Measurements from ENCODE around the gene GRAP2.
A peak's percentile ranks its signal among the peaks of the same experiment; 100 is the strongest.

GRAP2 gene

GRCh38 chr22:39997421-39997820 lies 96.5 kb downstream of the GRAP2 start:
- DNase-seq: no peak

GRCh38 chr22:39997939-39998726 lies 97.2 kb downstream of the GRAP2 start:
- no peak for DNase-seq

GRCh38 chr22:39999144-39999757 lies 98.4 kb downstream of the GRAP2 start:
- DNase-seq: no peak

GRCh38 chr22:40000171-40000570 lies 99.3 kb downstream of the GRAP2 start:
- no peak for DNase-seq

- no peak for DNase-seq
These were observed 100.2 kb downstream of the GRAP2 start for GRCh38 chr22:40001106-40001505.

GRCh38 chr22:40001800-40002577 lies 101.1 kb downstream of the GRAP2 start:
- no peak for DNase-seq

- no peak for DNase-seq
These were observed 102.2 kb downstream of the GRAP2 start for GRCh38 chr22:40002935-40003715.

GRCh38 chr22:40004836-40005235 lies 104.0 kb downstream of the GRAP2 start:
- DNase-seq: no peak

GRCh38 chr22:40006641-40007040 lies 105.8 kb downstream of the GRAP2 start:
- no peak for DNase-seq

GRCh38 chr22:40007853-40008710 lies 107.2 kb downstream of the GRAP2 start:
- no peak for DNase-seq

- DNase-seq: no peak
These were observed 107.9 kb downstream of the GRAP2 start for GRCh38 chr22:40008726-40009291.

- DNase-seq: no peak
These were observed 108.4 kb downstream of the GRAP2 start for GRCh38 chr22:40009292-40009774.

- peak; percentile 16 for DNase-seq
These were observed 109.2 kb downstream of the GRAP2 start for GRCh38 chr22:40009951-40010671.

GRCh38 chr22:40010746-40011145 lies 109.9 kb downstream of the GRAP2 start:
- no peak for DNase-seq

- no peak for DNase-seq
These were observed 113.9 kb downstream of the GRAP2 start for GRCh38 chr22:40014667-40015248.

- no peak for DNase-seq
These were observed 114.6 kb downstream of the GRAP2 start for GRCh38 chr22:40015358-40015976.

- DNase-seq: no peak
These were observed 117.2 kb downstream of the GRAP2 start for GRCh38 chr22:40018051-40018450.

GRCh38 chr22:40019100-40019499 lies 118.2 kb downstream of the GRAP2 start:
- DNase-seq: no peak

- DNase-seq: no peak
These were observed 120.1 kb downstream of the GRAP2 start for GRCh38 chr22:40020956-40021355.
